Skeletal muscle cell (primary cell): ENCODE results near the gene DDAH1.
"Not testable (repeated sequence)": the region's sequence is repeated elsewhere in the genome, so short reads cannot be mapped to it uniquely, and the experiment has no call there.

Source experiments
- DNase-seq: peaks from one replicate; pipeline ENCODE4 v3.0.0-alpha.2; 2010; ENCODE audit warnings: low read depth
- H3K4me3 ChIP-seq: 2 replicates; pipeline ENCODE4 v1.5.1; 2011; ENCODE audit warnings: low read depth, mild to moderate bottlenecking, control low read depth, low read length, moderate library complexity

DDAH1 gene

GRCh38 chr1:85465099-85465785, at the start of gene DDAH1:
TSS of gene DDAH1 (minus strand) at chr1:85465159. CDS start at chr1:85465045, 114 bp downstream.
- peak within 1 kb of the TSS; percentile 73 for H3K4me3 ChIP-seq
- DNase-seq = no peak

GRCh38 chr1:85513998-85514397, 49.0 kb upstream of the DDAH1 start:
- not testable (repeated sequence) for H3K4me3 ChIP-seq, DNase-seq

- DNase-seq = no peak
- H3K4me3 ChIP-seq = no peak overlapping the region
These were observed 39.5 kb upstream of the DDAH1 start for GRCh38 chr1:85504417-85504816.

GRCh38 chr1:85502625-85503083, 37.7 kb upstream of the DDAH1 start:
- no peak overlapping the region for H3K4me3 ChIP-seq
- peak; percentile 44 for DNase-seq

GRCh38 chr1:85502171-85502570, 37.2 kb upstream of the DDAH1 start:
- H3K4me3 ChIP-seq = no peak overlapping the region
- no peak for DNase-seq

GRCh38 chr1:85501355-85501898, 36.5 kb upstream of the DDAH1 start:
- no peak for DNase-seq
- no peak overlapping the region for H3K4me3 ChIP-seq

GRCh38 chr1:85496941-85497582, 32.1 kb upstream of the DDAH1 start:
- DNase-seq = no peak
- H3K4me3 ChIP-seq = no peak overlapping the region

GRCh38 chr1:85495556-85495955, 30.6 kb upstream of the DDAH1 start:
- no peak overlapping the region for H3K4me3 ChIP-seq
- DNase-seq = no peak

- DNase-seq = no peak
- H3K4me3 ChIP-seq = no peak overlapping the region
These were observed 29.9 kb upstream of the DDAH1 start for GRCh38 chr1:85494904-85495266.

GRCh38 chr1:85494074-85494903, 29.3 kb upstream of the DDAH1 start:
- H3K4me3 ChIP-seq = no peak overlapping the region
- no peak for DNase-seq

GRCh38 chr1:85490270-85490985, 25.5 kb upstream of the DDAH1 start:
- no peak for DNase-seq
- no peak overlapping the region for H3K4me3 ChIP-seq

- H3K4me3 ChIP-seq = no peak overlapping the region
- DNase-seq = no peak
These were observed 23.2 kb upstream of the DDAH1 start for GRCh38 chr1:85488126-85488525.

GRCh38 chr1:85485516-85485915, 20.6 kb upstream of the DDAH1 start:
- H3K4me3 ChIP-seq = no peak overlapping the region
- DNase-seq = no peak

- DNase-seq = no peak
These were observed 19.8 kb upstream of the DDAH1 start for GRCh38 chr1:85484716-85485115.

GRCh38 chr1:85484264-85484663, 19.3 kb upstream of the DDAH1 start:
- DNase-seq = no peak

More at GRCh38 chr1:85484716-85485115, 19.8 kb upstream of the DDAH1 start:
- no peak overlapping the region for H3K4me3 ChIP-seq

GRCh38 chr1:85481688-85482087, 16.7 kb upstream of the DDAH1 start:
- DNase-seq = no peak
- H3K4me3 ChIP-seq = no peak overlapping the region

More at GRCh38 chr1:85484264-85484663, 19.3 kb upstream of the DDAH1 start:
- H3K4me3 ChIP-seq = no peak overlapping the region

GRCh38 chr1:85480566-85480965, 15.6 kb upstream of the DDAH1 start:
- DNase-seq = no peak
- no peak overlapping the region for H3K4me3 ChIP-seq

GRCh38 chr1:85479491-85479890, 14.5 kb upstream of the DDAH1 start:
- DNase-seq = no peak
- no peak overlapping the region for H3K4me3 ChIP-seq

GRCh38 chr1:85478366-85478765, 13.4 kb upstream of the DDAH1 start:
- DNase-seq = no peak
- H3K4me3 ChIP-seq = no peak overlapping the region
